IPS-15b (cell line): ENCODE measurements around the gene CHFR.
"Not testable (repeated sequence)": the region's sequence is repeated elsewhere in the genome, so short reads cannot be mapped to it uniquely, and the experiment has no call there.

Experiments used
- H3K27me3 ChIP-seq: one replicate; pipeline ENCODE4 v1.6.1; 2013; ENCODE audit warnings: low read length; ENCODE audit not compliant: control insufficient read depth, insufficient read depth
- H3K36me3 ChIP-seq: one replicate; pipeline ENCODE4 v1.6.1; 2013; ENCODE audit warnings: low read length; ENCODE audit not compliant: control insufficient read depth, insufficient read depth
- H3K4me1 ChIP-seq: one replicate; pipeline ENCODE4 v1.6.1; 2013; ENCODE audit warnings: mild to moderate bottlenecking, low read length; ENCODE audit not compliant: control insufficient read depth, insufficient read depth
- H3K4me3 ChIP-seq: one replicate; pipeline ENCODE4 v1.5.1; 2013; ENCODE audit warnings: low read depth, low read length
- H3K9ac ChIP-seq: one replicate; pipeline ENCODE4 v1.6.1; 2013; ENCODE audit warnings: low read depth, mild to moderate bottlenecking, low read length
- H3K9me3 ChIP-seq: one replicate; pipeline ENCODE4 v1.6.1; 2013; ENCODE audit warnings: mild to moderate bottlenecking, low read length; ENCODE audit not compliant: control insufficient read depth, insufficient read depth

Gene CHFR, protein sequence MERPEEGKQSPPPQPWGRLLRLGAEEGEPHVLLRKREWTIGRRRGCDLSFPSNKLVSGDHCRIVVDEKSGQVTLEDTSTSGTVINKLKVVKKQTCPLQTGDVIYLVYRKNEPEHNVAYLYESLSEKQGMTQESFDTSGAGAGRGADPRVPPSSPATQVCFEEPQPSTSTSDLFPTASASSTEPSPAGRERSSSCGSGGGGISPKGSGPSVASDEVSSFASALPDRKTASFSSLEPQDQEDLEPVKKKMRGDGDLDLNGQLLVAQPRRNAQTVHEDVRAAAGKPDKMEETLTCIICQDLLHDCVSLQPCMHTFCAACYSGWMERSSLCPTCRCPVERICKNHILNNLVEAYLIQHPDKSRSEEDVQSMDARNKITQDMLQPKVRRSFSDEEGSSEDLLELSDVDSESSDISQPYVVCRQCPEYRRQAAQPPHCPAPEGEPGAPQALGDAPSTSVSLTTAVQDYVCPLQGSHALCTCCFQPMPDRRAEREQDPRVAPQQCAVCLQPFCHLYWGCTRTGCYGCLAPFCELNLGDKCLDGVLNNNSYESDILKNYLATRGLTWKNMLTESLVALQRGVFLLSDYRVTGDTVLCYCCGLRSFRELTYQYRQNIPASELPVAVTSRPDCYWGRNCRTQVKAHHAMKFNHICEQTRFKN

DNA sequence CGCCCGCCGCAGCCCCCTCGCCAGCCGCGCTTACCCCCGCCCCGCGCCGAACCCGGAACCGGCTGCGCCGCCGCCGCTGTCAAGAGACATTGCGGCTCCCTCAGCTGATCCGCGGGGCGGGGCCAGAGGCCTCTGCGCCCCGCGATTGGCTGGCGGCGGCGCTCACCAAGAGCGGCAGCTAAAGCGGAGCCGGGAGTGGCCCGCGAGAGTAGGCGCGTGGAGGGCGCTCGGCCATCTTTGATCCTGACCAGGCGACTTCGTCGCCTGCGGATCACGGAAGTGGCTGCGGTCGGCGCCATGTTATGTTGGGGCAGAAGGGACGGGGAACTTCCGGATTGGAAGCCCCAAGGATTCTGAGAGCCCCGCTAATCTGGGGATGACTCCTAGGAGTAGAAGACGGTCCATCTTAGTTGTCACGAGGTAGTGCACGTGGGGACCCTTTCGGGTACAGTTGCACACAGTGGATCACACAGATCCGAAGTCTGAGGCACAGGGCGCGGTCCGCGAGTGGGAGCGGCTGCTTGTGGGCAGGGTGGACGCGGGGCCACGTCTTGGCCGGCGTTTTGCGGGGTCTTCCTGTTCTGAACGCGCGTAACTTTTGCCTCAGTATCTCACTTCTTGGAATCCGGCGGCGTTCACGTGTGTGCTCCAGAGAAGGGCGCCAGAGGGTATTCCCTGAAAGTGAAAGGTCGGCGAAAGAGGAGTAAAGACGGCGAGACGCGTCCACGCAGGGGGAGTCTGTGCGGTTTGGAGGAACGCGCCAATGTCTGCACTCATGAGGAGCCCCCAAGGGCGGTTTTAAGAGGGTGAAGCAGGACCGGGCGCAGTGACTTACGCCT is at the start of gene CHFR:
CHFR (minus strand) TSS at position 93 of the 839 bp plus-strand sequence. CDS start 277 bp downstream, outside the sequence.
- Histone ChIP-seq H3K36me3 (no peaks in the 10 kb centered on the region), H3K9ac (peak within 1 kb of the TSS; percentile 94), H3K4me3 (peak within 1 kb of the TSS; percentile 90), H3K4me1 (peaks cover 4% of the 10 kb centered on the region), H3K27me3 (no peaks in the 10 kb centered on the region), H3K9me3 (no peaks in the 10 kb centered on the region)

- H3K9me3 ChIP-seq, result peaks cover 13% of the 10 kb centered on the region
- not testable (repeated sequence) for H3K9ac ChIP-seq, H3K27me3 ChIP-seq, H3K36me3 ChIP-seq, H3K4me1 ChIP-seq, H3K4me3 ChIP-seq
These were observed 49.5 kb upstream of the CHFR start for GRCh38 chr12:132936921-132937320.

DNA sequence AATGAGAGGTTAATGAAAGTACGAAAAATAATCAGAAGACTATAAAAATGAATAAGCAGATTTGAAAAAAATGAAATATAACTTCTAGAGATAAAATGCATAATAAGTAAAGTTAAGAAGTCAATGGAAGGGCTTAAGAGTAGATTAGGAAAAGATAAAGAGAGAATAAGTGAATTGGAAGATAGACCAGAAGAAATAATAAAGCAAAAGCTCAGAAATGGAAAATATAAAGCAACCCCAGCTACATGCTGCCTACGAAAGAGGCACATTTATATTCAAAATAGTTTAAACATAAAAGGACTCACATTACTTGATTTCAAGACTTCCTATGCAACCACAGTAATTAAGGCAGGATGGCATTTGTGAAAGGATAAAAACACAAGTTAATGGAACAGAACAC is 48.8 kb upstream of the CHFR start:
- H3K9me3 ChIP-seq, result peaks cover 15% of the 10 kb centered on the region
- H3K4me3 ChIP-seq, result no peak overlapping the region
- no peak overlapping the region for H3K9ac ChIP-seq

GRCh38 chr12:132926415-132926833 is 39.0 kb upstream of the CHFR start:
- no peaks in the 10 kb centered on the region for H3K36me3 ChIP-seq
- H3K9ac ChIP-seq, result no peak overlapping the region
- peak overlapping the region; percentile 10 for H3K4me3 ChIP-seq
- H3K4me1 ChIP-seq, result no peaks in the 10 kb centered on the region
- H3K27me3 ChIP-seq, result no peaks in the 10 kb centered on the region
- H3K9me3 ChIP-seq, result peaks cover 52% of the 10 kb centered on the region

More for the DNA sequence above, 48.8 kb upstream of the CHFR start:
- H3K4me1 ChIP-seq, result no peaks in the 10 kb centered on the region
- H3K36me3 ChIP-seq, result peaks cover 5% of the 10 kb centered on the region
- no peaks in the 10 kb centered on the region for H3K27me3 ChIP-seq

- Histone ChIP-seq H3K4me3 (peak overlapping the region; percentile 10), H3K4me1 (no peaks in the 10 kb centered on the region), H3K9me3 (peaks cover 52% of the 10 kb centered on the region), H3K9ac (no peak overlapping the region), H3K36me3 (no peaks in the 10 kb centered on the region), H3K27me3 (no peaks in the 10 kb centered on the region)
These were observed 38.4 kb upstream of the CHFR start for GRCh38 chr12:132925597-132926414.

- Histone ChIP-seq H3K36me3 (no peaks in the 10 kb centered on the region), H3K4me1 (no peaks in the 10 kb centered on the region), H3K4me3 (no peak overlapping the region), H3K27me3 (no peaks in the 10 kb centered on the region), H3K9me3 (peaks cover 44% of the 10 kb centered on the region), H3K9ac (no peak overlapping the region)
These were observed 37.0 kb upstream of the CHFR start for GRCh38 chr12:132924356-132924755.

- no peak overlapping the region for H3K9ac ChIP-seq
- H3K27me3 ChIP-seq, result no peaks in the 10 kb centered on the region
- H3K4me1 ChIP-seq, result no peaks in the 10 kb centered on the region
- H3K36me3 ChIP-seq, result no peaks in the 10 kb centered on the region
- H3K4me3 ChIP-seq, result no peak overlapping the region
- H3K9me3 ChIP-seq, result peaks cover 41% of the 10 kb centered on the region
These were observed 36.0 kb upstream of the CHFR start for GRCh38 chr12:132923356-132923909.

GRCh38 chr12:132922676-132923075 is 35.3 kb upstream of the CHFR start:
- no peak overlapping the region for H3K9ac ChIP-seq
- H3K36me3 ChIP-seq, result no peaks in the 10 kb centered on the region
- no peaks in the 10 kb centered on the region for H3K27me3 ChIP-seq
- peaks cover 39% of the 10 kb centered on the region for H3K9me3 ChIP-seq
- no peaks in the 10 kb centered on the region for H3K4me1 ChIP-seq
- H3K4me3 ChIP-seq, result no peak overlapping the region

DNA sequence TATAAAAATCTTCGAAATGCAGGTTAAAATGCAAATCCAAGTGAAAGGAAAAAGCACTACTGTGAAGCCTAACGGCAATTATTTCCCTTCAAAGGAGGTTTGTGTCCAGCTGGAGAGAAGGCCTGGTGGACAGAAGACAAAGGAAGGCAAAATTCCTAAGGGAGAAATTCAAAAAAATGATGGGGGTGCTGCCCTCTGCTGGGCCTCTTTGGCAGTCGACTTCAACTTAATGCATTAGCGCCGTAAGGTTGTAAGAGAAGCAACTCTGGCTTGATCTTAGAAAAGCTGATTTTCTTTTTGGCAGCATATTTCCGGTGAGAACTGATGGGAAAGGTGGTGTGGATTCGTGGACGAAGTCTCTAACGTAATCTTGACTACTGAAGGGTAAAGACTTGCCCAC is 34.3 kb upstream of the CHFR start:
- Histone ChIP-seq H3K9me3 (peaks cover 34% of the 10 kb centered on the region), H3K4me1 (no peaks in the 10 kb centered on the region), H3K9ac (no peak overlapping the region), H3K36me3 (no peaks in the 10 kb centered on the region), H3K4me3 (no peak overlapping the region), H3K27me3 (no peaks in the 10 kb centered on the region)

GRCh38 chr12:132918680-132919079 is 31.3 kb upstream of the CHFR start:
- Histone ChIP-seq H3K27me3 (no peaks in the 10 kb centered on the region), H3K9ac (no peak overlapping the region), H3K36me3 (no peaks in the 10 kb centered on the region), H3K9me3 (peaks cover 7% of the 10 kb centered on the region), H3K4me3 (no peak overlapping the region), H3K4me1 (no peaks in the 10 kb centered on the region)

- peaks cover 16% of the 10 kb centered on the region for H3K27me3 ChIP-seq
- H3K9me3 ChIP-seq, result no peaks in the 10 kb centered on the region
- H3K36me3 ChIP-seq, result no peaks in the 10 kb centered on the region
- H3K4me1 ChIP-seq, result no peaks in the 10 kb centered on the region
- H3K4me3 ChIP-seq, result peak overlapping the region; percentile 73
- H3K9ac ChIP-seq, result peak overlapping the region; percentile 47
These were observed 21.6 kb upstream of the CHFR start for GRCh38 chr12:132909030-132909368.
